Dermis microvascular lymphatic vessel endothelial cell (primary cell): ENCODE data around the gene KIF16B. TPM values are rescaled to one million over a fixed set of nuclear protein-coding genes. Genes with fewer than 3 reads are reported as not detected.
A peak's percentile ranks its signal among the peaks of the same experiment; 100 is the strongest.

Source experiments
- DNase-seq, 2 donors: peaks; one replicate each; pipeline versions ENCODE4 v3.0.0 to v3.0.0-alpha.2; 2010; ENCODE audit warnings: low read depth in 2 of 2
- total RNA-seq: library from RNA; depleted of rRNA; stranded (reverse); fragments of >200 nt; gene quantifications from 2 replicates; pipeline ENCODE4 v1.2.1, GENCODE V29; 2014

The KIF16B gene
- total RNA-seq, 1 donor from 2014 or later: 8.1 TPM

DNA sequence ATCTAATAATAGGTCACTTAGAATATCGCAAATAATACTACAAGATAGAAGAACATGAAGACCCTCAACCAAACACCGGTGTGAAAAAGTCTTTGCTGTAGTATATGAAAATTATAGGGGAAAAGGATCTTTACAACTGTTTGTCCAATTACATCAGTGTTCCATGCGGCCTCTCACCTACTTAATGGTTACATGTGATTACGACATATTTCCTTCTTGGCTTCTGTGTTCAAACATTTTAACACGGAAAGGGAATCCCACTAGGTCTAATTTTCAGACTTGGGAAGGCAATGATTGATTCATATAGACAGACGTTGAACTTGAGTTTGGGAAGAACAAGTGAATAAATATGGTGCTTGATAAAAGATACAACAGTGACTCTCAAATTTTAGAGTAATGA, 273.4 kb downstream of the KIF16B start:
- DNase-seq: peak in 1 of 2 donors; percentile 14

DNA sequence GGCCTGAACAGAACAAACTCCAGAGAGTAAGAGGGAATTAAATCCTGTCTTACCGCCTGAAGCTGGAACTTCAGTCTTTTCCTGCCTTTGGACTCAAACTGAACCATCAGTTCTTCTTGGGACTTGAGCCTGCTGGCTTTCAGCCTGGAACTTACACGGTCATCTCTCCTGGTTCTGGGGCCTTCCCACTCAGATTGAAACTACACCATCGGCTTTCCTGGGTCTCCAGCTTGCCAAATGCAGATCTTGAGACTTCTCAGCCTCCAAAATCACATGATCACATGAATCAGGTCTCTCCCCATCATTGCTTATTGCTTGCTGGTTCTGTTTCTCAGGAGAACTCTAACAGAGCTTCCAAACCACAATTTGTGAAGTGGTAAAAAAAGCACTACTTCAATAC, 276.3 kb downstream of the KIF16B start:
- DNase-seq: no peak

DNA sequence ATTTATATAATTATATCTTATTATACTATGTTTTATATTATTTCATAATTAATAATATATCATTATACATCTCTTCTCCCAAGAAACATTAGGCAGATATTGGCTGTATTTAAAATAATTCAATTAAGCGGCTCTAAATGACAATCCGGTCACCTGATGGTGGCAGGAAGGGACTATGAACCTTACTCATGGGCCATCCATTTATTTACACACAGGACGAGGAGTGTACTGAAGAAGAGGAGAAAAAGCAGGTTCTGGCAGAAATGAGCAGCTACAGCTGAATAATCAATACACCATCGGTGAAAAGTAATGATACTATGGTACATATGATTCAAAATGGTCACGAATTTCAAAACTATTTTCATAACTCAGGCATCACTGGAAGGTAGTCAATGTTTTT, 277.7 kb downstream of the KIF16B start:
- no peak for DNase-seq

DNA sequence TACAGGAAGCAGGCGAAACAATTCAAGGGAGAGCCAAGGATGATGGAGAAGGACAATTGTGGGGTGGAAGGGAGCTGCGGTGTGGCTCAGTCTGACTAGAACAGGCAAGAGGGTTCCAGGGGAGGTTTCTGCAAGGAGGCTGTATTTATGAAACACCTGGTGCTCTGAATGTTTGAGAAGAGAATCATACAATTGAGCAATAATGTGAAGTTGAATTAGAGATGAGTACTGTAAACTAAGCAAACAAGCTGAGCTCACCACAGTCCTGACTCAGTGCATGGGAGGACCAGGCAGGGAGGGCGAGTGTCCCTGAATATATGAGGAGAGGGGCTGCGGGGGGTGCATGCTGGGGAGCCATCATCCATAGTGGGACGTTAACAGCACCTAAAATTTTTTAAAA, 279.7 kb downstream of the KIF16B start:
- DNase-seq: no peak

DNA sequence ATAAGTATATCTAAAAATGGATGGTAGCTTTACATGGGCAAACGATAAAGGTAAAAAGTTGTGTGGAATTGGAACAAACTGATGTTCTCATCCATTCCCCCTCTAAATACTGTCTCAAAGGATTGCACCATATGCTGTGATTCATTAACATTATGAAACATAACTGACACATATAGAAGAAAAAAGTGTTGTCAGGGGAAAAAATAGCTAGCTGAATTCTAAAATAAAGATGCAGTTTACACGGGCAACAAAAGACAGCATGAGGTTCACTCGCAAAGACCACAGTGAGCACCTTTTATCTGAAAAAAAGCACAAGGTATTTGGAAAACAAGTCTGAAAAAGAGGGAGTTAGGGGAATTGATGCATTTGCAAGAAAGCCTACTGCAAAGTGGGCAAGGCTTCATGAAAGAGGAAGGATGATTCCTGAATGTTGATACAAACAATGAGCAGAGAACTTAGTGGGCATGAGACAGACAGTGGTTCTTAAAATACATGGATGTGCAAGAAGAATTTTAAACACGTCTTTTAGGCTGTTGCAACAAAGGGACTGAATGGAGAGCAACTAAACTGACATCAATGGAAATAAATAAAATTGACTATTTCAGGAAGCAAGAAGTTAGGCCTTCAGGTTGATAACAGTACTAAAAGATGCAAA, 280.9 kb downstream of the KIF16B start:
- no peak for DNase-seq

DNA sequence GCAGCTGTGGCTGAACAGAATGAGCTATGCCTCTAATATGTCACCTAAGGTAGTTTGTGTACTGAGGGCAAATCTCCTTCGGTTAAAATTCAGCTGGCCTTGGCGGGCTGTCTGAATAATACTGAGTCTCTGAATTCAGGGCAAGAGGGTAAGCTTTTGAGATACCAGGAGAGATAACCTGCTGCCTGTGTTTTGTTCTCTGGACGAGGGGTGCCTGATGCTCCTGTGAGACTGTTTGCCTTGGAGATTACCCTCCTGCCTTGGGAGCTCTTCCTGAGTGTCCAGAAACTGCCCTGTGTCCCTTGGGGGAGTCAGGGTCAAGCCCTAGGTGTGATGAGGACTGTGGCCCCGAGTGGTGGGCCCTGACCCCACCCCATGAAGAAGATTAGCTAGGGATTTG, 282.9 kb downstream of the KIF16B start:
- DNase-seq: no peak

DNA sequence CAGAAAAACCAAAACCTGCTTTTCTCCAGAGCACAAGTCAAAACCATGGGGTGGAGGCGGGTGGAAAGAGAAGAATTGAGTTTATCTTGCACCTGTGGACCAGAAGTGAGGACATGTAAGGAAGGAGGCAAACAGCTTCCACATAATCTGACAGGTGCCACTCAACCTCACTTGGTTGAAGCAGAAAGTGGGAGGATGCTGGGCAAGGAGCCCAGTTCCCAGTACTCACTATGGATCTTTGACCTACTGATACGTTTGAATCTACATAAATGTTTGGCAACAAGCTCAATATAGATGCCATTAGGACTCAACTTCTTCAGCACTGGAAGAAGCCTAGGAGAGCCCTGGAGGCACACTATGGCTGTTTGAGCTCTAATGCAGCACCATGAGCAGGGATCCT, 285.5 kb downstream of the KIF16B start:
- no peak for DNase-seq

DNA sequence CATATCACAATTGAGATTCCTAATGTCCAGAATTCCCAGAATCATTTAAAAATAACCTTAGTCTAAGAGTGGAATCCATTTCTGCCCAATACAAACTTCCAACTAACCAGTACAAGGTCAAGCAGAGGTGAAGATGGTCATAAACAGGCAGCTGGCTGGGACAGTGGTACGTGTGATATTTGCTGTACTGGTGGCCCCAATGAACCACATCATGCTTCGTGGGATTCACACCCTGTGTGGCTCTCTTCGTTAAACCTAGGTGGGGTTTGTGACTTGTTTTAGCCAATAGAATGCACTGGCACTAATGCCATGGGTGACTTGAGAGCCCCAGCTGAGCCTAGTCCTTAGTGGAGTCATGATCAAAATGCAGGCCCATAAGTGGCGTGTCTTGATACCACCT, 286.6 kb downstream of the KIF16B start:
- no peak for DNase-seq

DNA sequence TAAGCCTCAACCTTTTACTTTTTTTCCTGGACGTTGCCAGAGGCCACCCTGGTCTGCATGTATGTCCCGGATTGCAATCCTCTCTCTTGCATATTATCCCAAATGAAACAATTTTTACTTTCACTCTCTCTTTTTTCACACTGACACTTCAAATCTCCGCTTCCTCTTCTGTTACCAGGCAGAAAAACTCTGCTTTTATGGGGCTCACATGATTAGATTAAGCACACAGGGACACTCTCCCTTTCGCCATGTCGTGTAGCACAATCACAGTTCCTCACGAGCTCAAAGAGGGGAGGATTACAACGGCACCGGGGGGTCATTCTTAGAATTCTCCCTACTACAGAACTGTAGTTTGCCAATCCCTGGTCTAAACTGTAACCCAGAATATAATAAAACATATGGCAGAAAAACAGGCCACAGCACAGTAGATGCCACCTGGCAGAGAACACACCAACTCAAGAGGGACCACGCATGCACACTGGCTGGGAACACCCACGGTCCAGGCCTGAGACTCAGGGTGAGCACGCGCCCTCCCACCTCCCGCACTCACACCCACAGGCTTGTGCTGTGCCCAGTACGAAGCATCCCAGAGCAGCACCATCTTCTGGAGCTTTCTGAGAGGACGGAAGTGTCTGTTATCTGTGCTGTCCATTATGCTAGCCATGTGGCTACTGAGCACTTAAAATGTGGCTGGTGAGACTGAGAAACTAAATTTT, 288.7 kb downstream of the KIF16B start:
- DNase-seq: no peak

DNA sequence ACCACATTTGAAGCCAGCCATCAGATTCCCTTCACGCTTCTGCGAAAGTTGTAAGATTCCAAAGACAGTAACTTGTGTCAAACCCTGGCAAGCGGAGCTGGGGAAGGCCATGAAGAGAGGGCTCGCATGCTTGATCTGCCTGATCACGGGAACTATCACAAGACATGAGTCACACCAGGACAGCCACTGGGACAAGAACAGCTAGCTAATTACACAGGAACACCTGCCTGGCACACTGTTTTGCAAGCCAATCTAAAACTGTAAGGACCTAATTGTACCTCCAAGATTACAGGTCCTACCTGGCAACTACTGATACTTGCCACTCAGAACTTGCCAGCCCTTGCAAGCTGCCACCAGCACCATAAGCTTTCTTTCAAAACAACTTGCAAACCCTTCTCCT, 289.3 kb downstream of the KIF16B start:
- no peak for DNase-seq

DNA sequence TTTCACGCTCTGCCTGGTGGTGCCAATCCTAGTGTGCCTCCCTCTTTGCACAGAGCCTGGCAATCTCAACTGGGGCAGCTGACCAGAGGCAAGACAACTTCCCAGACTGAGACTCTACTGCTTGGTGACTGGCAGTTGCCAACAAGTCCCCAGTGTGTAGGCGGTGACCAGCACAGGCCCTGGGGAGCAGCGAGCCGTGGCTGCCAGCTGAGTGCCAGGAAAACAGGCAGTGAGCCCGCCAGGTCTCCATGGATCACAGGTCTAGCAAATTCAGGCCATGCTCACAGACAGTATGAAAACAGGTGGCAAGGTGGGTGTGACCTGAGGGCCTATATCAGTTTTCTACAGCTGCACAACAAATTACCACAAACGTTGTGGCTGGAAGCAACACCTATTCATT, 289.9 kb downstream of the KIF16B start:
- DNase-seq: no peak

DNA sequence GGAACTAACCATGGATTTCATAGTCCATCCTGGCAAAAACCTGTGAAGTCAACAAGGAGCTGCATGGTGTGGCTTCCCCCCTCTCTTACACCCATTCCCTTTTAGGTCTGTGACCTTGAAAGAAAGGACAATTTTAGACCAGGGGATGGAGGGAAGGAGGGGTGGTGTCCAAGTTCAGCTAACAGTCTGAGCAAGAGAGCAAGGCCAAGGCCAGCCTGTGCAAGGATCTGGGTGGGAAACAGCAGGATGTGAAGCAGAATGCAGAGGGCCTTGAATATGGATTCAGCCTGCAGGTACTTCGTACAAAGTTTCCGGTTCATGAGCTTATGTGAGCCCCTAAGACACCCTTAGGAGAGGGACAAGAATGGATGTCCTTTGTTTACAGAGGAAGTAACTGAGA, 293.0 kb downstream of the KIF16B start:
- no peak for DNase-seq

DNA sequence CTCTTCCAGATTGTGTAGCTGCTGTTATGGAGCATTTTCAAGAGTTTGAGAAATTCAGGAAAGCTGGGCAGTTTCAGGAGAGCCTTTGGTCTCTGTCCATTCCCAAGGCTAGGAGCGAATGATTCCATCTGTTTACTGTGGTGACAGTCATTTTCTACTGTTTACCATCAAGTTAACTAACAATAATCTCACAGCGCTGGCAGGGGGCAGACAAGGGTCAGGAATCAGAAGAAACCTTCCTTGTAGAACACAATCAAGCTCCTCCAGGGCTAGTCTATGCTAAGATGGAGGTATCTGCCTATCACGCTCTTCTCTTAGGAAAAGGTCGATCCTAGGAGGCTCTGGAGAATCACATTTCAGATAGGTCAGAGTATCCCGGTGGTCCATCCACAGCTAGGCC, 293.9 kb downstream of the KIF16B start:
- DNase-seq: no peak

DNA sequence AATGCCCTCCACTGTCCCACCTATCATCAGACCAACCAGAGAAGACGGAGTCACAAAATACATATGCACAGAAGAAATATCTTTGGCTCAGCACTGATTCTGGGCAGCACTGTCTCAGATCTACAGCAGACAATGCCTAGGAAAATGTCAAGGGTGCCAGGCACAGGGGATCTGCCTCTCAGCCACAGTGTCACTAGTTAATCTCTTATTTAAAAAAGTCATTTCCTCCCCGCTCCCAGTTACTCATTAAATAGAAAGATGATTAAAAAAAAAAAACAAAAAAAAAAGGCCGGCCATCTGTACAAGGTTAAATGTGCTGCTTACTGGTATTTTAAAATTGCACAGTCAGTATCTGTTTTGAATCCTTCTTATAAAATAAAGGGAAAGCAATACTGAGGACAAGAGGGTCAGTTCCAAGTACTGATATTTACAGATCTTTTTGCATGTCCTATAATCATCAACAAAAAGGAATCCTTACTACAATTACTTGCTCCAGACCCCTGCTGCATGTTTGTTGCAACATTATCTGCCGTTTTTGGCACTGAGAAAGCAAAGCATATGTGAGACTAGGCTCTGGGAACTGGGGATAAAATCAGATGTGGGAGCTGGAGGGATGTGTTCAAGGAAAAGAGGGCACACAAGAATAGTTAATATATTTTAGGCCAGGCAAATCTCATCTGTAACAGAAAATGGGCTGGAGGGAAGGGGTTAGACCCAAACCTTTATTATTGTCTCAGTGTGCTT, 299.3 kb downstream of the KIF16B start:
- DNase-seq: no peak

DNA sequence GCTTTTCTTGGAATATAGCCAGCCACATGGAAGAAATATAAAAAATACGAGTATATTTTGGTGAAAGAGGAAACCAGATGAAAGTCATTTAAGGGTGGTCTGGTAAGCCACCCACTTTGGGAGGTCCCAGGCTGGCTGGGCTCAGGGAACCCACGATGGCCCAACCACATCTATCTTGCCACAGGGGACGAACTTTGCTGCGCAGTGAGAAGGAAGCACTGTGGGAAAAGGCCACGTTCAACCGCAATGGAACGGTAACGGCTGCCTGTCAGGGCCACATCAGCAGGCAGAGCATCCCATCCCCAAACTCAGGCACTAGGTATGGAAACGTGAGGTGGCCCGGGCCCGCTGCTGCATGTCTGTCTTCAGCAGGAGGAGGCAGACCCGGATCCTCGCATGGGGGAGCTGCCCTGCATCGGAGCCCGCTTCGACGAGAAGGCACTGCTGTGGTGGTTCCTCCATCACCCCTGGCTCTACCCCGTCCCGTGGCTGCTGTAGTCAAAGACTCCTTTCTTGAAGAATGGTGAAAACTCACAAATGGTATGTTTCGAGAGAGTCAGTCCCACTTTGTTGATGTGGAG, 300.4 kb downstream of the KIF16B start:
- no peak for DNase-seq

DNA sequence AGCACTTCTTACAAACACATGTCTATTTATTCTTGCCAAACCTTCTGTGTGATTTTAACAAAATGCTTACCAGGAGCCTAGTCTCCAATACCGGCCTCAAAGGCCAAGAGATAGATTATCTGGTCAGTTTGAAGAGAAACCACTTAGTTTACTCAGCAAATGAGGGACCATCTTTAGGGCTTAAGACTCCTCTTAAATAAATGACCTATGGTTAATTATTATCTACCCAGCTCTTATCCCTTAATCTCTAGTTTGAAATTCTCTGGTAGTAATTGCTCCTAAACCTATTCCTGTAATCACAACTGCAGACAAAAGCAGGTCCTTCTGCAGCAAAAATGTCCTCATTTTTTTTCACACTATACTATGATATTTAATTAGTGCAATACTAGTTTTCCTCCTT, 301.8 kb downstream of the KIF16B start:
- no peak for DNase-seq

DNA sequence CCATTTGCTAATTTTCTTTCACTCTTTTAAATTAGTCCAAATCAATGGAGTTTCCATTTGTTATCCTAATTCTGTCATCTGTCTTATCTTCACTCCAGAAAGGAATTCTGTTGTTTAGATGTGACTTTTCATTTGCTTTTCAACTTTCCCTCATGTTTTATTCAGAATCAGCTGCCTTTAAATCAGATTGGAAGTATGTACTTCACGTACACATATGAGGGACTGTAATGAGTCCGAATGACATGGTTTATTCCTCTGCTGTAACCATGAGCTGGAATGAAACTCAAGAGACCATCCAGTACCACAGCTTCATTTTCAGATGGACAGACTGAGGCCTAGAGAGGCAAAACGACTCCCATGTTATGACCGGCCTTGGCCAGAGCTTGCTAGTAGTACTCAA, 302.3 kb downstream of the KIF16B start:
- no peak for DNase-seq

DNA sequence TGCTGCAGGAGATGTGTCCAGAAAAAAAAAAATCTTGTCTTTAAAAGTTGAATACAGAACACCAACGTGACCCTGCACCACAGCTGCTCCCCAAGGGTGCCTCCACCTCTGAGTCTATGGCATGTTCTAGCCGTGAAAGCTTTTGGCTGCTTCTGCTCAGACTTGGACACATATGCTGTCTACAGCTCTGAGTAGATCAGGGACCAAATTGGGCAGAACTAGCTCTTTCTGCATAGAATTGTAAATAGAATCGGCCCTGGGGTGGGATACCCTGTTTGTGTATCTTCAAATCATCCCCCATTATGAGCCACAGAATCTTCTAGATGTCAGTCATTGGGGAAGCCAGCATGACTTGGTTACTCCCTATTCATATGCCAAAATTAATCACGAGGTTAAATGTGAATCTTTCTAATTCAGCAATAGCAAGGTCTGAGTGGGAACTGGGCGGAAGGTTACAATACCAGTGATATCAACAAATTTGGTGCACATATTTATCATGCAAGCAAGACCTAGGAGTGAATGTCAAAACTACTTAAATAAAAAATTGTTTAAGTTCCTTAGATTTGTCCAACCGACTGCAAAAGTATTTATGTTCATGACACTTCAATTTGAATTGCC, 302.8 kb downstream of the KIF16B start:
- no peak for DNase-seq

DNA sequence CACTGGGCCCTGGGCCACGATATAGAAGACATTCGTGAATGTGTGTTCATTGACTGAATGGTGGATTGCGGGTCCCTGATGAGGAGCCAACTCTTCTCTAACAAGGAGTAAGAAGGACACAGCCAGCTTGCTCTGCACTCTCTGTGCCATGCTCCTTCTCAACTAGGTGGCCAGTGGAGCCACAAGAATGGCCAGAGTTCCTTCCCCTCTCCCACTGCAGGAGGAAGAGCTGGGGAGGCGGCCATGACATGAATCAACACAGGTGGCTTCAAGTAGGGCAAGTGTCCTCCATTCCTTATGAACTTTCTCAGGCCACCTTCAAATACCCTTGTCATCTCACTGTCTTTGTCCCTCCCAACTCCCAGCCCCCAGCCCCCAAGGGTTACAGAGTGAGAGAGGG, 305.7 kb downstream of the KIF16B start:
- DNase-seq: no peak

DNA sequence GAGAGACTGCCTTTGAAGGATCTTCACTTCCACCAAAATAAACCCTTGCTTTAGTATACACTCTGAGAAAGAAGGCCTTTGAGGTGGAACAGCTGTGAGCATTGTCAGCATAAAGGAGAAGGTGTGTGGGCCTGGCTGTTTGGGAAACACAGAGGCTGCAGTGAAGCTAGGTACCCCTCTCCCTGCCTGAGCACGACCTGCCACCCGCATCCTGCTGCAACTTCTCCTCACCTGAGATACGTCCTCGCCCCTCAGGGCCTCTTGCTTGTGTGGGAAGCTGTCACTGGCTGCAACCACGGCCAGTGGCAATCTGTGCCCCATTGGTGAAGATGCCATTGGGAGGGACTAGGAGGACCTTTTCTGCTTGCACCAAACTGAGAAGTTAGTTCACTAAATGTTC, 307.9 kb downstream of the KIF16B start:
- DNase-seq: no peak

DNA sequence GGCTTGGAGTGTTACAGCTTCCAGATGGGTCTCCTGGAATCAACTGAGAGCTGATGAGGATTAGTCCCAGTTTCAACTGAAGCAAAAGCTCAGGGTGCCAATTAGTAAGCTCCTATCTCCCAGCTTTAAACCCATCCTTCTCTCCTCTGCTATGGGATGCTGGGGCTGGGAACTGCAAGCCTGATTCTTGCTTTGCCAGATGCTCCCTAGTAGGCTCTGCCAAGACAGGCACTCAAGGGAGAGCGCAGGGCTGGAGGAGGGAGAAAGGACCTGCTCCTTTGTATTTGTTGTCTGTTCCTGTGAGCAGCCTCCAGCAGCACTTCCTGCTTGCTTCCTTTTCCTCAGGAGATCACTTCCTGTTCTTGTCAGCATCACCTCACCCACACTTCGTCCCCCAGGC, 309.7 kb downstream of the KIF16B start:
- DNase-seq: no peak

DNA sequence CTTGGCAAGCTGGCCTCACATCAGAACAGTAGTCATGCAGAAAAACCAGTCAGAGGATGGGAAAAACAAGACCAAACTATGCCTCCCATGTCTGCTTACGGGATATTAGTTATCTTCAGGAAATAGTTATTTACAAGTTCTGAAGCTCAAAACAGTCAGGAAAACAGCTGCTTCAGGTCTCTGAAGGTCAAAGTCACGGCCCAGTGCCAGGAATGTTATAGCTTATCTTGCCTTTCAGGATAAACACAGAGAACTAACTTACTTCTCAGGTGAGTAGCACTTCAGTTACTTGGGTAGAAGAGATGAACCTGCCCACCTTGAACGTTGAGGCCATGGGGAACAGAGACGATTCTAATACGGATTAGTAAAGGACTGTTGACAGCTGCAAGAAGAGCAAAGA, 310.7 kb downstream of the KIF16B start:
- no peak for DNase-seq
